Ovary (tissue), 9 donors: ENCODE results near the gene TMTC1. TPM values are rescaled to one million over a fixed set of nuclear protein-coding genes. Genes with fewer than 3 reads are reported as not detected.

ENCODE experiments used
- DNase-seq, 5 donors: peaks; one replicate each; pipeline ENCODE4 v3.0.0-alpha.2; 2019 to 2020
- H3K27ac ChIP-seq, 2 donors: fragments of 200-600 bp; one replicate each; pipeline versions ENCODE4 v1.5.1 to v1.8.0; 2019 to 2022
- H3K27me3 ChIP-seq: fragments of 200-600 bp; one replicate; pipeline ENCODE4 v1.8.0; 2022
- H3K36me3 ChIP-seq: fragments of 200-600 bp; sonication (generic); one replicate; pipeline ENCODE4 v1.5.1; 2019
- H3K4me1 ChIP-seq: one replicate; pipeline ENCODE4 v1.8.1; 2013; ENCODE audit warnings: mild to moderate bottlenecking, moderate library complexity; ENCODE audit not compliant: insufficient read depth
- H3K4me3 ChIP-seq: fragments of 200-600 bp; sonication (generic); one replicate; pipeline ENCODE4 v1.5.1; 2017
- H3K9me3 ChIP-seq, 2 donors: fragments of 200-600 bp in 1 of 2; sonication (generic) in 1 of 2; one replicate each; pipeline versions ENCODE4 v1.5.1 to v1.8.1; 2013 to 2019; ENCODE audit warnings: mild to moderate bottlenecking in 1 of 2, moderate library complexity in 1 of 2
- EP300 ChIP-seq: sonication (generic); formaldehyde crosslinking; IDR thresholded peaks from one replicate; pipeline ENCODE4 v1.6.1; 2017; ENCODE audit warnings: antibody characterized with exemption
- POLR2A ChIP-seq: fragments of 450-650 bp; IDR thresholded peaks from one replicate; pipeline ENCODE4 v1.6.1; 2017; ENCODE audit warnings: antibody characterized with exemption, mild to moderate bottlenecking, moderate library complexity
- WGBS, 3 donors: extraction: QIAGEN DNeasy Blood & Tissue Kit in 1 of 3; methylation state at CpG; one replicate each; pipeline versions ENCODE4 v1.1.5 to v1.1.7; 2013 to 2017; 5-methylcytosine and 5-hydroxymethylcytosine counted together
- intact Hi-C, 4 donors: fragments of 100-400 bp; cut with DNase I; formaldehyde crosslinking; loops; one replicate each; pipeline versions ENCODE4 v1.11.0 to v1.15.1; 2022 to 2023
- polyA plus RNA-seq, 2 donors: library from polyadenylated mRNA; stranded (reverse); fragments of 200-250 nt in 1 of 2; fragments of 350-450 nt in 1 of 2; fragmentation: Illumina TruSeq in 1 of 2; extraction: RNeasy Lipid Tissue Mini Kit (QIAGEN cat#74804) in 1 of 2; gene quantifications; one replicate each; pipeline ENCODE4 v1.2.3, GENCODE V29; 2013 to 2014
- total RNA-seq, 7 donors: library from RNA; depleted of rRNA in 2 of 7; stranded (reverse); fragments of >200 nt in 2 of 7; fragmentation: NEBNext Ultra II Directional in 3 of 7; extraction: Animal tissue kit (Norgen Biotek cat#: 25700) in 3 of 7; gene quantifications; one replicate each; pipeline versions ENCODE4 v1.1.0 to v1.2.4, GENCODE V29; 2016 to 2023
- TF ChIP-seq, protein P1 (sequence below), 3 donors: fragments of 450-650 bp in 2 of 3; fragments of 200-600 bp in 1 of 3; IDR thresholded peaks; one replicate each; pipeline versions ENCODE4 v1.5.1 to v1.8.0; 2016 to 2022; ENCODE audit warnings: antibody characterized with exemption in 3 of 3, mild to moderate bottlenecking in 1 of 3
- donor health status: DM: no; HTN: no; CAD: no; lungs with moderate emphysema.
- donor health status: DM: no; HTN: no; CAD: no.
- donor health status: Bipolar disorder and iron deficiency.
- donor health status: DM: yes; HTN: yes; CAD: no.
- donor health status: DM: no; HTN: no; CAD: no.
- donor health status: DM: yes; HTN: yes; CAD: no.

Gene TMTC1
- total and polyA plus RNA-seq, 9 donors: 8.1 to 46.3 (median 21.3) TPM

DNA sequence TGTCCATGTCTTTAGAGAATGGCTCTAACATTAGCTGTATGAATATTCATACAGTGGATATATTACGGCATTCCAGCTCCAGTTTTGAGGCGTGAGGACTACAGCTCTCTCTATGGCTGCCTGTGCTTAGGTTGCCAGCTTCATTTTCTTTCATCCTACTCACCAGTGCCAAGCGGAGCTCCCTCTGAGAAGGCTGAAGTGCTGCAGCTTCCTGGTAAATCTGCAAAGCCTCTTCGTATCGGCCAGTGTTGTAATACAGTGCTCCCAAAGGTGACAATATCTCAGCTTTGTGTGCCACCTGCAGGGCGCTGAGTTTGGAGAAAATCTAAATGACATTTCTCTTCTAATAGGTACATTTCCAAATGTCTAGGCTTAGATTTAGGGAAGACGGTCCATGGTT is 266.5 kb downstream of the TMTC1 start:
- H3K36me3 ChIP-seq: no peaks in the 10 kb centered on the region
- WGBS, 3 donors: 94 to 97% (median 95%) methylated on average over 7 of the region's 7 CpGs
- DNase-seq: no peak
- no peaks in the 10 kb centered on the region for H3K4me1 ChIP-seq
- no peak overlapping the region for H3K27ac ChIP-seq
- H3K9me3 ChIP-seq: no peaks in the 10 kb centered on the region
- TF ChIP-seq, protein P1, sequence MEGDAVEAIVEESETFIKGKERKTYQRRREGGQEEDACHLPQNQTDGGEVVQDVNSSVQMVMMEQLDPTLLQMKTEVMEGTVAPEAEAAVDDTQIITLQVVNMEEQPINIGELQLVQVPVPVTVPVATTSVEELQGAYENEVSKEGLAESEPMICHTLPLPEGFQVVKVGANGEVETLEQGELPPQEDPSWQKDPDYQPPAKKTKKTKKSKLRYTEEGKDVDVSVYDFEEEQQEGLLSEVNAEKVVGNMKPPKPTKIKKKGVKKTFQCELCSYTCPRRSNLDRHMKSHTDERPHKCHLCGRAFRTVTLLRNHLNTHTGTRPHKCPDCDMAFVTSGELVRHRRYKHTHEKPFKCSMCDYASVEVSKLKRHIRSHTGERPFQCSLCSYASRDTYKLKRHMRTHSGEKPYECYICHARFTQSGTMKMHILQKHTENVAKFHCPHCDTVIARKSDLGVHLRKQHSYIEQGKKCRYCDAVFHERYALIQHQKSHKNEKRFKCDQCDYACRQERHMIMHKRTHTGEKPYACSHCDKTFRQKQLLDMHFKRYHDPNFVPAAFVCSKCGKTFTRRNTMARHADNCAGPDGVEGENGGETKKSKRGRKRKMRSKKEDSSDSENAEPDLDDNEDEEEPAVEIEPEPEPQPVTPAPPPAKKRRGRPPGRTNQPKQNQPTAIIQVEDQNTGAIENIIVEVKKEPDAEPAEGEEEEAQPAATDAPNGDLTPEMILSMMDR (IDR thresholded peaks at IDR 0.05): no peak
- TF ChIP-seq POLR2A (no peak), EP300 (no peak)
- intact Hi-C loops: loop anchor here in 1 of 4 donors (10.0 kb wide), 1 partner anchor 268 kb away; the partner anchor contains the start of gene TMTC1
- H3K4me3 ChIP-seq: no peak overlapping the region
- H3K27me3 ChIP-seq: no peaks in the 10 kb centered on the region

DNA sequence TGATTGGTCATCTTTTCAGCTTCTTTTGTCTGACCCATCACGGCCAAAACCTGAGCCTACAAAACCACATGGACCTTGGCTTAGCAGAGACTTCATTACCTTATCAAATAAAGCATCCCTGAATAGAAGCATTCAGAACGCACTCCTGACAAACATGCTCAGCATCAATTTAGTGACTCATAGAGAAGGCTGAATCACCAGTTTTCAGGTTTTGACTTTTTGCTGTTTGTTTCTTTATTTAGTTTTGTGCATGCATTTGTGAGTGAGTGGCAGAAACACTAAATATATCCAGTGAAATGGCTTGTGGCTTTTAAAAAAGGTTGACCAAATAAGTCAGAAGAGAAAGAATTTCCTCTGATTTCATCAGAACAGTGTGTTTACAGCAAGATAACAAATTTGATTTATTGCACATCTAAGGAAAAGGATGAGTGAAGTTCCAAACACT is 267.3 kb downstream of the TMTC1 start:
- H3K4me1 ChIP-seq: no peaks in the 10 kb centered on the region
- no peak overlapping the region for H3K27ac ChIP-seq
- intact Hi-C loops: loop anchor here in 1 of 4 donors (10.0 kb wide), 1 partner anchor 268 kb away; the partner anchor contains the start of gene TMTC1
- H3K4me3 ChIP-seq: no peak overlapping the region
- H3K27me3 ChIP-seq: no peaks in the 10 kb centered on the region
- 62 to 67% (median 65%) methylated on average over 2 of the region's 2 CpGs for WGBS, 3 donors
- no peak for DNase-seq
- H3K36me3 ChIP-seq: no peaks in the 10 kb centered on the region
- no peaks in the 10 kb centered on the region for H3K9me3 ChIP-seq
- TF ChIP-seq EP300 (no peak), POLR2A (no peak)
- TF ChIP-seq, protein P1 (IDR thresholded peaks at IDR 0.05): no peak

DNA sequence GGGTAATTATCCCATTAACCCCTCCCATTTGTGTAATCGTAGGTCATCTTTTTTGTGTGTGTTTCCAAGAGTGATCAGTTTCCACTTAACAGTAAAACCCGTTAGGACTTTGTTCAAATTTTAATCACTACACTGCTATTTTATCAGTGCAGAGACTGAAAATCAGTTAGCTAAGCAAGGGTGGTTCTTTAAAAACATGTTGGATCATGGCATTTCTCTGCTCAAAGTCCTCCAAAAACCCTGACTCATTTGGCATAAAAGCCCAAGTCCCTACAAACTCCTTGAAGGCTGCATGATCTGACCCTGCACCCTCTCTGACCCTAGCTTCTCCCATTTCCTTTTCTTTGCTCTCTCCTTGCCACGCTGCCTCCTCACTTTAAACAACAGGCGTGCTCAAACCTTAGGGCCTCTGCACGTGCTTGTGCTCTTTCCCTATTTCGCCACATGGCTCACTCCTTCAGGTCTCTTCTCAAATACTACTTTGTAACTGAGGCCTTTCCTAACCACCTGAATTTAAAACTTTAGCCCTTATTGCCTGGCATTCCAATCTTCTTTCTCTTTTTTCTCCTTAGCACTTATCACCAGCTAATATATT is 273.1 kb downstream of the TMTC1 start:
- H3K27me3 ChIP-seq: no peaks in the 10 kb centered on the region
- H3K4me1 ChIP-seq: no peaks in the 10 kb centered on the region
- no peak for DNase-seq
- no peaks in the 10 kb centered on the region for H3K9me3 ChIP-seq
- H3K27ac ChIP-seq: no peak overlapping the region
- intact Hi-C loops: loop anchor here in 1 of 4 donors (10.0 kb wide), 1 partner anchor 274 kb away; the partner anchor contains the start of gene TMTC1
- no peak for TF ChIP-seq EP300
- TF ChIP-seq POLR2A: no peak
- TF ChIP-seq, protein P1 (IDR thresholded peaks at IDR 0.05): no peak
- 88 to 90% (median 89%) methylated on average over 6 of the region's 6 CpGs for WGBS, 3 donors
- no peaks in the 10 kb centered on the region for H3K36me3 ChIP-seq
- no peak overlapping the region for H3K4me3 ChIP-seq

DNA sequence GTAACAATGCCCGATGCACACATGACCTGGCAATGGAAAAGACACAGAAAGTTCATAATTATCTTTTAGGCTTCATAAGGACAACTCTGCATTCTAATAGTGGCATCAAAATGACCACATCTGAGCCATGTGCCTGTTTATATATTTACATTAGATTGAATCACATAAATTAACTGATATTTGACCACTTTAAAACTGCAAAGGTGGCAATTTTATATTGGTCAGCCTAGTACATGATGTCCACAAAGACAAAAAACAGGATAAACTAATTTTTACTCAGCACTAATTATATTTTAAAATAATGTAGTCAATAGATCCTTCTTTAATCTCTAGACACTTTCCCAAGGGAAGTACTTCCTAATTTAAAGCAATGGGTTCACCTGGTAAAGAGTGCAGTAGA is 274.2 kb downstream of the TMTC1 start:
- no peaks in the 10 kb centered on the region for H3K9me3 ChIP-seq
- no peak for TF ChIP-seq POLR2A
- TF ChIP-seq, protein P1 (IDR thresholded peaks at IDR 0.05): no peak
- TF ChIP-seq EP300: no peak
- WGBS, 3 donors: 98 to 100% (median 100%) methylated on average over 1 of the region's 1 CpG
- no peaks in the 10 kb centered on the region for H3K36me3 ChIP-seq
- no peak for DNase-seq
- no peak overlapping the region for H3K27ac ChIP-seq
- no peaks in the 10 kb centered on the region for H3K27me3 ChIP-seq
- no peaks in the 10 kb centered on the region for H3K4me1 ChIP-seq
- intact Hi-C loops: no loop called here
- H3K4me3 ChIP-seq: no peak overlapping the region
